Activated CD4-positive, CD25-positive, alpha-beta regulatory T cell treated with anti-CD3 and anti-CD28 coated beads, Interleukin-2, amount 50 U/mL, for 24 hours (primary cell): Measurements from ENCODE around the gene GSTO2.

Experiments used
- ATAC-seq, 2 donors: fragments of 150-1000 bp; cut with Tn5 transposase; one replicate each; pipeline ENCODE4 v1.10.0; 2021; ENCODE audit warnings: mild to moderate bottlenecking in 1 of 2, moderate library complexity in 1 of 2

Gene GSTO2

GRCh38 chr10:104344219-104344618 is 75.2 kb downstream of the GSTO2 start:
- ATAC-seq, result no peak

DNA sequence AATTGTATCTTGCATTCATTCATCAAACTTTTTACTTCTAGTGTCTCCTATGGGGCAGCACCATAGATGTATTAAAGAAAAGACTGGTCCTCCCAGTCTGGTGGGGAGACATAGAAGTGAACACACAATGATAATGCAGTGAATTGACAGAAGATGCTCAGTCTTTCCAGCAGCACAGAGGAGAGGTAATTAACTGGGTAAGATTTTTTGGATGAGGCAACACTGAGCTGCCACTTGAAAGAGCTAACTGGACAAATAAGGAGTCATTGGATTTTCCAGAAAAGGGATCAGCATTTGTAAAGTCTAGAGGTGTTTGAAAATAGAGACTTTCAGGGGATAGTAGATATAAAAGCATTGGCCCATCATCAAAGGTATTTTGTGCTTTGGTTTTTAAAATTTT is 76.5 kb downstream of the GSTO2 start:
- ATAC-seq, result no peak

GRCh38 chr10:104345941-104346340 is 77.0 kb downstream of the GSTO2 start:
- no peak for ATAC-seq

GRCh38 chr10:104347295-104348045 is 78.5 kb downstream of the GSTO2 start:
- no peak for ATAC-seq

- no peak for ATAC-seq
Observed at GRCh38 chr10:104348601-104349000, 79.6 kb downstream of the GSTO2 start.

GRCh38 chr10:104349623-104350126 is 80.7 kb downstream of the GSTO2 start:
- ATAC-seq, result no peak

GRCh38 chr10:104350127-104350635 is 81.2 kb downstream of the GSTO2 start:
- ATAC-seq, result peak; percentile 50 to 57

- ATAC-seq, result peak; percentile 50 to 64
Observed at GRCh38 chr10:104351061-104351702, 82.2 kb downstream of the GSTO2 start.

DNA sequence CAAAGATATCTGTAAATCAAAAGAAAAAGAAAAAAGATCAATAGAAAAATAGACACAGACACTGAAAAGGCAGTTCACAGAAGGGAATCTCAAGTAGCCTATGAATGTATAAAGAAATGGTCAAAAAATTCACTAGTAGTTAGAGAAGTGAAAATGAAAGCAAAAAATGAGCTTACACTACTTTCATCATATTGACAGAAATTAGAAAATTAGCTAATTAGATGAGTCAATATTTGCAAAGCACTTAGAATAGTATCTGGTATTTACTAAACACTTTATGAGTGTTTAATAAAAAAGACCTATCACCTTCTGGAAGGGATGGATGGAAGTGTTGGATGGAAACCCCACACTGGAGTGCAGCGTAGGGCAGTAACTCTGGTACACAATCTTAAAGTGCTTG is 82.9 kb downstream of the GSTO2 start:
- peak; percentile 56 to 57 for ATAC-seq

- ATAC-seq, result peak; percentile 55 to 63
Observed at GRCh38 chr10:104353325-104354048, 84.5 kb downstream of the GSTO2 start, which contains the start of gene CFAP58. Gene CFAP58 (plus strand): TSS chr10:104353833. CDS start chr10:104353898, 65 bp downstream.
